ENCODE data around the gene CEP41.

- TF ChIP-seq CTCF (IDR thresholded peaks at IDR 0.05) (no peak), JUNB (IDR thresholded peaks at IDR 0.05) (no peak), POLR2A (IDR thresholded peaks at IDR 0.05; ENCODE audit: low read length) (no peak), EP300 (IDR thresholded peaks at IDR 0.05) (no peak), RAD21 (conservative IDR thresholded peaks at IDR 0.05 in 1 of 2, IDR thresholded peaks at IDR 0.05 in 1 of 2) (no peak), BHLHE40 (IDR thresholded peaks at IDR 0.05; ENCODE audit: low read depth, low read length) (no peak), CEBPB (IDR thresholded peaks at IDR 0.05) (no peak), SMC3 (IDR thresholded peaks at IDR 0.05) (no peak), CBX2 (IDR thresholded peaks at IDR 0.05; ENCODE audit: borderline replicate concordance, low read depth) (no peak), HMGXB4 (CRISPR knock-in tag; IDR thresholded peaks at IDR 0.05; ENCODE audit: borderline replicate concordance) (no peak)
These were observed 61.3 kb downstream of the CEP41 start for GRCh38 chr7:130379532-130379920.
